CD4-positive, alpha-beta T cell treated with Interferon gamma for 1 hour (primary cell): ENCODE data around the gene HBG1.

ENCODE experiments used
- DNase-seq: peaks from one replicate; pipeline ENCODE4 v3.0.0-alpha.2; 2020

HBG1 gene

GRCh38 chr11:5245155-5245554 lies 4.5 kb downstream of the HBG1 start:
- DNase-seq, result no peak

- no peak for DNase-seq
These were observed 5.9 kb downstream of the HBG1 start for GRCh38 chr11:5243816-5244180.

GRCh38 chr11:5242933-5243815 lies 6.5 kb downstream of the HBG1 start:
- DNase-seq, result no peak

GRCh38 chr11:5242208-5242607 lies 7.4 kb downstream of the HBG1 start:
- no peak for DNase-seq

- DNase-seq, result no peak
These were observed 8.2 kb downstream of the HBG1 start for GRCh38 chr11:5241458-5241857.

GRCh38 chr11:5240458-5240857 lies 9.2 kb downstream of the HBG1 start:
- no peak for DNase-seq

- DNase-seq, result no peak
These were observed 9.6 kb downstream of the HBG1 start for GRCh38 chr11:5240056-5240455.

- no peak for DNase-seq
These were observed 10.6 kb downstream of the HBG1 start for GRCh38 chr11:5239046-5239445.

GRCh38 chr11:5238486-5238885 lies 11.2 kb downstream of the HBG1 start:
- no peak for DNase-seq

- DNase-seq, result no peak
These were observed 12.2 kb downstream of the HBG1 start for GRCh38 chr11:5237420-5237819.

- no peak for DNase-seq
These were observed 14.1 kb downstream of the HBG1 start for GRCh38 chr11:5235364-5236095.

GRCh38 chr11:5234381-5234834 lies 15.2 kb downstream of the HBG1 start, which contains the start of gene HBD:
TSS of gene HBD (minus strand) at chr11:5234483. CDS start at chr11:5234433, 50 bp downstream.
- no peak for DNase-seq

GRCh38 chr11:5233307-5233706 lies 16.4 kb downstream of the HBG1 start:
- no peak for DNase-seq

GRCh38 chr11:5232821-5233220 lies 16.8 kb downstream of the HBG1 start:
- DNase-seq, result no peak

- DNase-seq, result no peak
These were observed 17.5 kb downstream of the HBG1 start for GRCh38 chr11:5232176-5232575.

- no peak for DNase-seq
These were observed 18.5 kb downstream of the HBG1 start for GRCh38 chr11:5231111-5231510.

- no peak for DNase-seq
These were observed 19.4 kb downstream of the HBG1 start for GRCh38 chr11:5230266-5230665.

GRCh38 chr11:5229796-5230195 lies 19.9 kb downstream of the HBG1 start:
- DNase-seq, result no peak

- DNase-seq, result no peak
These were observed 20.3 kb downstream of the HBG1 start for GRCh38 chr11:5229356-5229755.

GRCh38 chr11:5228124-5228523 lies 21.5 kb downstream of the HBG1 start:
- no peak for DNase-seq

- no peak for DNase-seq
These were observed 22.0 kb downstream of the HBG1 start for GRCh38 chr11:5227681-5228080.

GRCh38 chr11:5226732-5227310 lies 22.8 kb downstream of the HBG1 start, which contains the start of gene HBB:
TSS of gene HBB (minus strand) at chr11:5227071. CDS start at chr11:5227021, 50 bp downstream.
- DNase-seq, result no peak

- no peak for DNase-seq
These were observed 24.2 kb downstream of the HBG1 start for GRCh38 chr11:5225480-5225871.
